NOMO-1 treated with DMSO at 0.1 percent for 48 hours (cell line): ENCODE data around the gene RASD2.

Source experiments
- DNase-seq: peaks from one replicate; lab custom pipeline; 2025; ENCODE audit not compliant: unreplicated experiment; lab: John Stamatoyannopoulos, UW

Gene RASD2

DNA sequence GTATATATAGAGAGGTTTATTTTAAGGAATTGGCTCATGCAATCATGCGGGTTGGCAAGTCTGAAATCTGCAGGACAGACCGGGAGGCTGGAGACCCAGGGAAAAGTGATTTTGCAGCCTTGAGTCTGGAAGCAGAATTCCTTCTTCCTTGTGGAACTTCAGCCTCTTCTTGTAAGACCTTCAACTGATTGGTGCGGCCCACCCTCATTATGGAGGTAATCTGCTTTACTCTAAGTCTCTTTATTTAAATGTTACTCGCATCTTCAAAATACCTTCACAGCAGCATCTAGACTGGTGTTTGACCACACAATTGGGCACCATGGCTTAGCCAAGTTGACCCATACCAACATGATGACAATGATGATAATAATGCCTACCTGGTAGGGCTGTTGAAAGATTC lies 58.7 kb downstream of the RASD2 start:
- no peak for DNase-seq

- peak; percentile 70 for DNase-seq
Observed at GRCh38 chr22:35600476-35600875, 59.8 kb downstream of the RASD2 start.

- no peak for DNase-seq
Observed at GRCh38 chr22:35601013-35601580, 60.5 kb downstream of the RASD2 start.

- DNase-seq = peak; percentile 99
Observed at GRCh38 chr22:35601743-35602615, 61.3 kb downstream of the RASD2 start.
